Measurements from ENCODE around the gene ZNF485. TPM values are rescaled to one million over a fixed set of nuclear protein-coding genes. Genes with fewer than 3 reads are reported as not detected.

ZNF485 gene
- total RNA-seq, 1 experiment from 2014 or later: 10.6 TPM

Other genes with a start within 250 kb of the ZNF485 start
- gene FXYD4, start 234.8 kb upstream of the ZNF485 start, total RNA-seq (2021; ENCODE audit: unreplicated experiment): not detected
- 466 TPM for gene HNRNPF, start 197.3 kb upstream of the ZNF485 start, total RNA-seq (2021; ENCODE audit: unreplicated experiment)
- 7.6 TPM for gene ZNF487, start 169.3 kb upstream of the ZNF485 start, total RNA-seq (2021; ENCODE audit: unreplicated experiment)
- gene ZNF239, start 31.8 kb upstream of the ZNF485 start, total RNA-seq (2021; ENCODE audit: unreplicated experiment): 18.5 TPM
- 35.6 TPM for gene ZNF32, start 42.4 kb downstream of the ZNF485 start, total RNA-seq (2021; ENCODE audit: unreplicated experiment)

Measured in Panc1 (cell line).